HG03565 (cell line): ENCODE data around the gene CELSR1.
"Not testable (repeated sequence)": the region's sequence is repeated elsewhere in the genome, so short reads cannot be mapped to it uniquely, and the experiment has no call there.

ENCODE experiments used
- ATAC-seq: cut with Tn5 transposase; IDR thresholded peaks from one replicate; pipeline ENCODE4 v1.9.1; 2021; ENCODE audit warnings: mild to moderate bottlenecking, moderate library complexity; ENCODE audit not compliant: unreplicated experiment

Gene CELSR1

GRCh38 chr22:46424496-46424895, 112.9 kb downstream of the CELSR1 start:
- no peak for ATAC-seq

GRCh38 chr22:46422896-46423295, 114.5 kb downstream of the CELSR1 start:
- no peak for ATAC-seq

DNA sequence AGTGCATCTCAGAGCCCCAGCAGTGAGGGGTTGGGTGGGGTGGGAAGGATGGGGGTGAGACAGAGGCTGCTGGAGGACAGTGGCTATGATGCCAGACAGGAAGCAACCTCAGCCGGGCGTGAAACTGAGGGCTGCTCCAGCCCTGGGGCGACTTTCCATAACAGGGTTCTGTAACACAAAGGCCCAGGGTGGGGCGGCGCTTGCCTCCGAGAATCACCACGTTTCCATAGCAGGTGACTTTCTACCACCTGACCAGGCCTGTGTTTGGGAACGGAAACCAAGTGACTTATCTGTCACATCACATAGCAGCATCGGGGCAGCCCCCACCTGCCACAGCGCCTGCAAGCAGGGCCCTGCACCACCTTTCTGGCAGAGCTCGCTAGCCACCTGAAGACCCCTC, 116.2 kb downstream of the CELSR1 start:
- ATAC-seq, result no peak

DNA sequence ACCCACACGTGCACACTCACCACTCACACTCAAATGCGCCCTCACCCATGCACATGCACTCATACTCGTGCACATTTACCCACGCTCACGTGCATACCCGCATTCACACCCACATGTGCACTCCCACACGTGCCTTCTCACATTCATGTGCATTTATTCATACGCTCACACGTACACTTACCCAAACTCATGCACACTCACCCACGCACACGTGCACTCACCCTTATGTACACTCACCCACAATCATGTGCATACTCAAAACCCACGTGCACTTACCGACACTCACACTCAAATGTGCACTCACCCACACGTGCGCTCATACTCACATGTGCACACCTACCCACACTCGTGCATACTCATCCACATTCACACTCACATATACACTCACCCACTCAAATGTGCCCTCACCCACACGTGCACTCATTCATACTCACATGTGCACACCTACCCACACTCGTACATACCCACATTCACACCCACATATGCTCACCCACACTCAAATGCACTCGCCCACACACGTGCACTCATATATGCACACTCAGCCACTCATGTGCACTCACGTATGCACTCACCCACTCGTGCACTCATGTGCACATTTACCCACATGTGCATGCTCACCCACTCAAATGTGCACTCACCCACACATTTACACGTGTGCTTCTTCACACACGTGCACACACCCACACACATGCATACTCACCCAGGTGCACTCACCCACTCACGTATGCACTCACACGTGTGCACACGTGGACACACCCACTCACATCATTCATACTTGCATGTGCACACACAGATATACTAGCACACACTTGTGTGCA, 117.5 kb downstream of the CELSR1 start:
- ATAC-seq, result no peak

DNA sequence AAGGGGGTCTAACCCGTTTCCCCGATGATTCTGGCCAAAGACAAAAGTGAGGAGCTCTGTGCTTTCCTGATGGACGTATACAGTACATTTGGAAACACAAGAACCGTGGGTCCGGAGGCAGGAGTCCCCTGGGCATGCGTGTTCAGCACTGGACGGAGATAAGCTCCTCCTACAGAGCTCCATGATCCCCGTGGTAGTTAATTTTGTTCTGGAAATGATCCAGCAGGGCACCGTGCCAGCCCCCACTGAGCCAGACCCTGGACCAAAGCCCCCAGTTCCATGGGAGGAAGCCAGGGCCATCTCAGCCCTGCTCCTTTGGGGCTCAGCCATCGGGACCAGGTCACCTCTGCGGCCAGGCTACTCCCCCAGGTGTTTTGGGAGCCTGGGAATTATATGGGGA, 118.6 kb downstream of the CELSR1 start:
- ATAC-seq, result no peak

GRCh38 chr22:46417769-46418168, 119.7 kb downstream of the CELSR1 start:
- no peak for ATAC-seq

DNA sequence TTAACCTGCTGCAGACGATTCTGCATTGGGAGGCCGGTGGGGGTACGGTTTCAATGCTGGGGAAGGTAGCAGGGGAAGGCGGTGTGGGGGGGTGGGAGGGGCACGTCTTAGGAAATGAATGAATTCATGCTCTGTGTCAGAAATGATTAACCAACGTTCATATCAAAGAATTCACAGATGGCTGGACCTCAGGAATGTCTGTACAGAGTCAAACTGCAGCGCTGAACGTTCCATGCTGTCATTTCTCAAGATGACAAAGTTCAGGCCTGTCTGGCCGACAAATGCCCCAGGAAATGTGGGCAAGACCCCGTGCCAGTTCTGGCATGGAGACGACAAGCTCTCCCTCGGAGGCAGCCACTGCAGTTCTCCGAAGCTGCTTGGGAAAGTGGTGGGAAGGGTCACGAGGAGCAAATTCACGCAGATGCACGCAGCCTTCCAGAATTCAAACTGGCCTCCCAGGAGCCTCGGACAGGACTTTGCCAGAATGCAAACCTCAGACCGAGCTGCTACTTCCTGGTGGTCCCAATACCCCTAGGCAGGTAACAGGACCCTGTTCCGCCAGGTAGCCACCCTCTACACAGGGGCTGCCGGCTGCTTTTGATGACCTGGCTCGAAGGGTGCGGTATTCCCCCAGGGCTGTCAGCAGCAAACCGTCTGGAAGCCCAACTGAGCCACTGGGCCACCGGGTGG, 120.4 kb downstream of the CELSR1 start:
- no peak for ATAC-seq

GRCh38 chr22:46416520-46416871, 120.9 kb downstream of the CELSR1 start:
- ATAC-seq, result no peak

DNA sequence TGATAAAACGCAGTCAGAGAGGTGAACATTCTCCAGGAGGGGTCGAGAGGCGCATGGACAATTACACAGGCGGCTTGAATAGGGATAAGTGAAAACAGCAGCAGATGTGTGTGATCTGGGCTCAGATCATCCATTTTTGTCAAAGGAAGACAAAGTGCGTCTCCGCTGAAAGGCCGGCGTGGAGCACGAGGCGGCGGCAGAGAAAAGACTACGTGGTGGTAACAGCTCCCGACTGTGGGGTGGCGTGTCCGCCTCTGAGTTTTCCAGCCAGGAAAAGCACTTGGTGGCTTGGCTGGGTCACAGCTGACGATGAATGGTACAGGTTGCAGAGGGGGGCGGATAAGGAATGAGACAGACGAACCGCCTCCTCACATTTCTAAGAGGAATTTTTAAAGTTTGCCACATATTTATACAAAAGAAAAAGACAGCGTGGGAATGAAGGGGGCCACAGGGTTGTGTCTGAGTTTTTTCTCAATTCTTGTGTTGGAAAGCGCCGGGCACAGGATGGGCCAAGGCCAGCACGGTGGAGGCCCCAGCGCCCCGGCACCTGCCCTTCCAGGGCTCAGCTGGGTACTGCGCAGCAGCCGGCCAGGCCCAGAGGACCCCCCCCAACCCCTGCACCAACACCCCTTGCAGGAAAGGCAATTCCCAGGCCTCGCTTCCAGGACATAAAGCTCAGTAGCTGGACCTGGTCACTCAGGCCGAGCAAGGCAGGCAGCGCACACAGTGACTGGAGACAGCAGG, 121.5 kb downstream of the CELSR1 start:
- ATAC-seq, result no peak

- no peak for ATAC-seq
Measured at GRCh38 chr22:46414704-46415103, 122.7 kb downstream of the CELSR1 start.

DNA sequence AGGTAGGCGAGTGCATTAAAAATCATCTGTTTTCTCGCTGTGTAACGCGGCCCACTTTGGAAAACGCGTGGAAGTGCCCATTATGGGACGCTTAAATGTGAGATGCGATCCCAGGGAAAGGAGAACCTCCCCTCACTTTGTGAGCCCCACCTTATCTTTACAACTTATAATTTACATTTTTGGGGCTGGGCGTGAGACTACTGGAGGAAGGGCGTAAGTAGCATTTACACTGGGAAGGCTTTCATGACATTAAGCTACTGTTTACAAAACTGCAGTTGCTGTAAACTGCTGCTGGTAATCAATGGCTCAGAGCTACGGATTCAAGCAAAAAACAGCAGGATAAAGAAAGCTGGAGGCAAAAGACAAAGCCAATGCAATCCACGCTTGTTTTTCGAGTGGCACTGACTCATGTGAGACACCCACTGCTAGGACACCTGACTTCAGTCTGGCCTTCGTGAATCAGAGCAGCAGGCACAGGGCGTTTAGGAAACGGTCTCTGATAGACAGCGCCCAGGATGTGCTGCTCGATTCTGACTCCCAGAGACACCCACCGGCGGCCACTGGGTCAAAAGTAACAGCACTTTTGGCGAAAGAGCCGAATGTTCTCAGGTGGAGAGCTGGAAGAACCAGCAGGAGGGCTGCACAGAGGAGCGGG, 123.6 kb downstream of the CELSR1 start:
- ATAC-seq, result no peak

GRCh38 chr22:46411347-46411746, 126.1 kb downstream of the CELSR1 start:
- no peak for ATAC-seq

- ATAC-seq, result no peak
Measured at GRCh38 chr22:46410291-46410808, 127.1 kb downstream of the CELSR1 start.

DNA sequence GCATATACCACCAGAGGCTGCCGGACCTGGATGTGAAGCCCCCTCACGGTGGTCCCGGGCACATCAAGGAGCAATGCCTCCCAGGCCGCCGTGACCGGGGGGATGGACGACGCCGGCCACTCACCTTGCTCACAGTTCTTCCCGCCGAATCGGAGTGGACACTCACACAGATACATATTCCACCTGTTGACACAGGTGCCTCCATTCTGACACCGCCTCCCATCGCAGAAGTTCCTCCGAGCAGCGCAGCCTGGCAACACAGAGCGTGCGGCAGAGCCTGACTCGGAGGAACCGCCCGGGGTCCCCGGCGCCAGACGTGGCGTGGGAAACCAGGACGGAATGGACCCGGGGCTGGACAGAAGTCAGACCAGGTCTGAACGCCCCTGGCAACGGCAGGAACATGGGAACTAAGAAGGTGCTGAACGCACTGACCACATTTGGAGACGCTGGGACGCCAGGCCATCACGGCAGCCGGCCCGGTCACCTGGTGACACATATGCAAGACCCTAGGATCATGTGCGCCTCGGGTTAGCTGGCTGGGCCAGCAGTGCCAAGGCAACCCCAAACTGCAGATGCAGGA, 127.7 kb downstream of the CELSR1 start:
- ATAC-seq, result no peak

GRCh38 chr22:46408568-46409506, 128.6 kb downstream of the CELSR1 start:
- no peak for ATAC-seq

DNA sequence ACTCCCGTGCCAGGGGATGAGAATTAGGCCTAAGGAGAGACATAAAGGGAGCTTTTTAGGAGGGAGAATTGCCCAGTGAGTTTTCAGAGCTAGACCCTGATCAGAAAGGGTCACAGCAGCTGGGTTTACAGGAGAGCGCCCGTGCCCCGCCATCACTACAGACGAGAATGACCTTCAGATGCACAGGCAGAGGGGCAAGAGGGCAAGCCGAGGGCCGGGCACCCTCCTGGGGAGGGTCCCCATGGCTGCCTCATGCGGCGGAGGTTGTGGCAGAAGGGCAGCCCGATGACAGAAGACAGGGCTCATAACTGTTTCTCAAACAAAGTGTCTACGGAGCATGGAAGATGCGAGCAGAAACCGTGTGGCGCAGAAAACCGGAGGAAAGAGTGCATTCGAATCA, 129.7 kb downstream of the CELSR1 start:
- no peak for ATAC-seq

DNA sequence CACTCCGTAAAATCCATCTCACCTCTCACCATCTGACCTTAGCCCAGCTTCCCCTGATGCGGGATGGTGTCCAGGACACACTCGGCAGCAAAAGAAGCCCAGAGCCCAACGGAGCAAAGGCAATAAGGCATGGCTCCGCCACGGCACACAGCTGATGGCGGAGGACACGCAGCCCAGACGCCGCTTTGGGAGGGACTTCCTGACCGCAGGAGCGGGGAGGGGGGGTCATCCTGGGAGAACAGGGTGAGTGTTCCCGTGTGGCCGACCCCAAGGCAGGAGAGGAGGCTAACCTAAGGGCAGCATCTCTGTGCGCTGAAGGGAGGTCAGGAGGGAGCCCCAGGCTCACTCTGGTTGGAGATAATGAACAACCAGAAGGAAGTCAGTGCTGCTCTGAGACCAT, 130.6 kb downstream of the CELSR1 start:
- ATAC-seq, result no peak

DNA sequence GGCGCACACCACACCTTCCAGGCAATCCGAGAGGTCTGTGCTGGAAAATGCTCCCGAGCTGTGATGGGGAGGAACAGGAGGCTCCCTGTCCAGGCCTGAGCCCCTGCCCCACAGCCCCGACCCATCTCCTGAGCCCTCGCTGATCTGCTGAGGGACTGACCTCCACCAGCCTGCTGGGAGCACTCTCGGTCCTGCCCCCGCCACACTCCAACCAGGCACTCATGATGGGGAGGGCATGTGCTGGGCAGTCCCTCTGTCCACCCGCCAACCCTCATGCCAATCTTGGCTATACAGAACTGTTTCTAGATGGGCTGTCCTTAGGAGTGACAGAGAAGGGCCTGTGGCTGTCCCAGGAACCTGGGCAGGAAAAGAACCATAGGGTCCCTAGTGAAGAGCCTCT, 131.1 kb downstream of the CELSR1 start:
- no peak for ATAC-seq

- ATAC-seq, result no peak
Measured at GRCh38 chr22:46405901-46406300, 131.5 kb downstream of the CELSR1 start.

DNA sequence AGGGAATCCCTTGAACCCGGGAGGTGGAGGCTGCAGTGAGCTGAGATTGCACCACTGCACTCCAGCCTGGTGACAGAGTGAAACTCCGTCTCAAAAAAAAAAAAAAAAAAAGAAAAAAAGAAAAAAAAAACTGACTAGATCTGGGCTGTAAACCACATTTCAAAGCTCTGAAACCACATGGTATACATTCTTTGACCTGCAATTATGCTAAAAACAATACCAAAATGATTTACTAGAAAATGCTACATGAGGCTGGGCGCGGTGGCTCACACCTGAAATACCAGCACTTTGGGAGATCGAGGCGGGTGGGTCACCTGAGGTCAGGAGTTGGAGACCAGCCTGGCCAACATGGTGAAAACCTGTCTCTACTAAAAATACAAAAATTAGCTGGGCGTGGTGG, 133.5 kb downstream of the CELSR1 start:
- ATAC-seq, result not testable (repeated sequence)
